22Rv1 (cell line): ENCODE measurements around the gene ALDH7A1.

ENCODE experiments used
- CTCF ChIP-seq: fragments of 450-650 bp; IDR thresholded peaks from 2 replicates; pipeline ENCODE4 v1.5.1; 2017; ENCODE audit warnings: mild to moderate bottlenecking
- ZFX ChIP-seq: fragments of 450-650 bp; IDR thresholded peaks from 2 replicates; pipeline ENCODE4 v1.6.1; 2017; ENCODE audit warnings: antibody characterized with exemption, borderline replicate concordance

GRCh38 chr5:126543660-126544059 lies 51.4 kb downstream of the ALDH7A1 start:
- no peak for TF ChIP-seq CTCF
- no peak for TF ChIP-seq ZFX
